Effector memory CD8-positive, alpha-beta T cell (primary cell): ENCODE results near the gene ANKRD60.
A peak's percentile ranks its signal among the peaks of the same experiment; 100 is the strongest.

Experiments
- ATAC-seq: fragments of 150-1000 bp; cut with Tn5 transposase; replicated peaks from 2 replicates; pipeline ENCODE4 v1.10.0; 2021; ENCODE audit warnings: mild to moderate bottlenecking, moderate library complexity
- DNase-seq, 3 experiments: peaks; one replicate each; pipeline ENCODE4 v3.0.0; 2021
- H3K27ac Mint-ChIP-seq, 2 donors: one replicate each; pipeline ENCODE4 v1.8.0; 2022; ENCODE audit warnings: mild to moderate bottlenecking in 2 of 2, mixed read lengths in 2 of 2, moderate library complexity in 2 of 2
- H3K27me3 Mint-ChIP-seq, 2 donors: one replicate each; pipeline ENCODE4 v1.8.0; 2022; ENCODE audit warnings: mixed read lengths in 2 of 2
- H3K36me3 Mint-ChIP-seq: one replicate; pipeline ENCODE4 v1.8.0; 2022; ENCODE audit warnings: mild to moderate bottlenecking, moderate library complexity, mixed read lengths; ENCODE audit not compliant: insufficient read depth
- H3K4me1 Mint-ChIP-seq, 2 donors: one replicate each; pipeline ENCODE4 v1.8.0; 2022; ENCODE audit warnings: low read depth in 2 of 2, mixed read lengths in 2 of 2
- H3K4me3 Mint-ChIP-seq, 2 donors: one replicate each; pipeline ENCODE4 v1.8.0; 2022; ENCODE audit warnings: mild to moderate bottlenecking in 2 of 2, mixed read lengths in 2 of 2, moderate library complexity in 2 of 2
- H3K9me3 Mint-ChIP-seq, 2 donors: one replicate each; pipeline ENCODE4 v1.8.0; 2022; ENCODE audit warnings: mixed read lengths in 2 of 2

The ANKRD60 gene

DNA sequence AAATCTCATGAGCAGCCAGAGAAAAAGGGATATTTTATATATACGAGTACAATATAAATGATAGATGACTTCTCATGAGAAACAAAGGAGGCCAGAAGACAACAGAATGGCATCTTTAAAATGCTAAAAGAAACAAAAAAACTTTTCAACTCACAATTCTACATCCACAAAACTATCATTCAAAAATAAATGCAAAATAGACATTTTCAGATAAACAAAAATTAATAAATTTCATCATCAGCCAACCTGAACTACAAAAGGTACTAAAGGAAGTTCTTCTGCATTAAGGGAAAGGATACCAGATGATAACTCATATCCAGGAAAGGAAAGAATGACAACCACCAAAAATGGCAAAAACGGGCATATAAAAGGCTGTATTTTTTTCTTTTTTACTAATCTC is 27.9 kb upstream of the ANKRD60 start:
- H3K4me1 Mint-ChIP-seq: peaks cover 0 to 4% of the 10 kb centered on the region in 2 donors
- H3K27ac Mint-ChIP-seq: peak overlapping the region; percentile 11 to 36
- no peaks in the 10 kb centered on the region for H3K9me3 Mint-ChIP-seq
- no peak for ATAC-seq
- peaks cover 3% of the 10 kb centered on the region for H3K36me3 Mint-ChIP-seq
- no peak for DNase-seq
- H3K27me3 Mint-ChIP-seq: no peaks in the 10 kb centered on the region
- no peak overlapping the region for H3K4me3 Mint-ChIP-seq

DNA sequence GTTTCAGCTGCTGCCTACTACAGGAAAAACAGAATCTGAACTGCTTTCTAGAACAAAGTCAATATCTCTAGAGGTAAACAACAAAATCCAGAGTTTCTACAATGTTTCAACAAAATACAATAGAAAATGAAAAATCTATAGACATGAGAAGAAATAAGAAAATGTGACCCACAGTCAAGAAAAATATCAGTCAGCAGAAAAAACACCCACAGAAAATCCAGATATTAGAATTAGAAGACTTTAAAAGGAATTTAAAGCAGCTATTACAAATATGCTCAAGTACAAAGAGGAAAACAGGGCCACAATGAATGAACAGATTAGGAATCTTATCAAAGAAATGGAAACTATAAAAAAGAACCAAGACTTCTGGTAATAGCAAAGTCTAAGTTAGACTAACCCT is 26.4 kb upstream of the ANKRD60 start:
- ATAC-seq: no peak
- H3K4me1 Mint-ChIP-seq: peaks cover 0 to 4% of the 10 kb centered on the region in 2 donors
- H3K27ac Mint-ChIP-seq: peak overlapping the region in 1 of 2 donors; percentile 4
- no peaks in the 10 kb centered on the region for H3K27me3 Mint-ChIP-seq
- H3K9me3 Mint-ChIP-seq: no peaks in the 10 kb centered on the region
- H3K36me3 Mint-ChIP-seq: peaks cover 3% of the 10 kb centered on the region
- DNase-seq: no peak
- H3K4me3 Mint-ChIP-seq: no peak overlapping the region

DNA sequence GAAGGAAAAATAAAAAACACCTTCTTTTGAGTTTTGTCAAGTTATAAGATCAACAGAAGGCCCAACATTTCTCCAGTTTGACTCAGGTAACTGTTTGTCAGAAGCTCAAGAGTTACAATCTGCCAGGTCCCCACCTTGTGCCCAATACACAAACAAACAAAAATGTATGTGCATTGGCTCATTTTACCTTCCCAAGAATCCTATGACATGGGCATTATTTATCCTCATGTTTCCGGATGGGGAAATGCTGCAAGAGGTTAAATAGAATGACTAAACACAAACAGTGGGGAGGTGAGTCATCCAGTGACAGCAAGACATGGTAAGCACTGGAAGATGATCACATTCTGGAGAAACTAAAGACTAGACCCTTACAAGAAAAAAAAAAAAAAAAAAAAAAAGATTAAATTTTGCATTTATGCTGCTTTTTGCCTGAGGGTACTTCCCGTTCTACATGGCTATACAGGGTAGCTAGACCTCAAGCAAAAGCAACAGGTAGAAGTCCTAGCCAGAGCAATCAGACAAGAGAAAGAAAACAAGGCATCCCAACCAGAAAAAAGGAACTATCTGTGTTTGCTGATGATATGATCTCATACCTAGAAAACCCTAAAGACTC is 23.6 kb upstream of the ANKRD60 start:
- H3K27me3 Mint-ChIP-seq: no peaks in the 10 kb centered on the region
- no peak overlapping the region for H3K4me3 Mint-ChIP-seq
- no peak for DNase-seq
- ATAC-seq: no peak
- H3K27ac Mint-ChIP-seq: no peak overlapping the region
- H3K9me3 Mint-ChIP-seq: no peaks in the 10 kb centered on the region
- H3K4me1 Mint-ChIP-seq: peaks cover 0 to 4% of the 10 kb centered on the region in 2 donors
- H3K36me3 Mint-ChIP-seq: peaks cover 5% of the 10 kb centered on the region

DNA sequence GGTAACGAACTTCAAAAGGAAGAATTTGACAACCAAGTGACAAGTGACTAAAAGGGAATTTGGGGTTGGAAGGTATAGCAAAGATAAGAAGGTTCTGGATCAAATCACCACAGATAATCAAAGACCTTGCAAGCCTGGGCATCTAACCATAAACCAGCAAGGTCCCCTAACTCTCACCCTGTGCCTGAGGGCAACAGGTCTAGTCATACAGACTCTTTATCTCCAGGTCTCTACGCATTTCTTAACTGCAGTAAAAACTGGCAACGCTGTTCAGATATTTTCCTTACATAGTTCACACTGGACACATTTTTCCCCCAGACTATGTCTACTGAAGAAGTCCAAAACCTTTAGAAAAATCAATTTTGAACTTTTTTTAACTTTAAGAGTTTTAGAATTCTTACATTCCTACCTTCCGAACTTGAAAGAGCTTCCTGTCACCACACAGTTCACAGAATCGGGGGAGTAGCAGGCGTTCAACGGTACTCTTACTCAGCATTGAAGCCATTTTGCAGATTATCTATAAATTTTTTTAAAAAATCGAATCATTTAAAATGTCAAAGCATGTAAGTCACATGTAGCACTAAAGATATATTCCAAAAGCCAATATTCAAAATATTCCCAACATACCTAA is 23.0 kb upstream of the ANKRD60 start:
- no peak overlapping the region for H3K27ac Mint-ChIP-seq
- no peak for DNase-seq
- H3K9me3 Mint-ChIP-seq: no peaks in the 10 kb centered on the region
- H3K27me3 Mint-ChIP-seq: no peaks in the 10 kb centered on the region
- no peak for ATAC-seq
- peaks cover 9% of the 10 kb centered on the region for H3K36me3 Mint-ChIP-seq
- H3K4me3 Mint-ChIP-seq: no peak overlapping the region
- H3K4me1 Mint-ChIP-seq: no peaks in the 10 kb centered on the region

DNA sequence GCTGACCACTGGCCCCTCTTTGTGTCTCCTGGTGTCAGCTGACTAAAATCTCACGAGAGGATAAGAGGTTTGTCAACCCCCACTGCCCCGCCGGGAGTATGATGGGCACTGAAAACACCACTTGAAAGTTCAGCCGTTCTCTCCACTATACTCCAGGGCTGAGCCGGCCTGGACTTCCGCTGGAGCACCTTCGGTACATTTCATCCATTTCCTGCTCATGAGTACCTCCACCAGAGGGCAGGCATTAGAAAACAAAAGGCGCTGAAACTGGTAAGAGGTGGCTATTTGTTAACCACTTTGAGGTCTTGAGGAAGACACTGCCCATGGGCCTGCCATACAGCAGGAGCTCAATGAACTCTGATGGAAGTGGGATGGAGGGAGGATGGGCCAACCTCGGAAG is 17.9 kb upstream of the ANKRD60 start:
- H3K36me3 Mint-ChIP-seq: peaks cover 6% of the 10 kb centered on the region
- H3K9me3 Mint-ChIP-seq: no peaks in the 10 kb centered on the region
- H3K4me3 Mint-ChIP-seq: no peak overlapping the region
- H3K27me3 Mint-ChIP-seq: no peaks in the 10 kb centered on the region
- no peaks in the 10 kb centered on the region for H3K4me1 Mint-ChIP-seq
- no peak for DNase-seq
- no peak for ATAC-seq
- H3K27ac Mint-ChIP-seq: no peak overlapping the region

DNA sequence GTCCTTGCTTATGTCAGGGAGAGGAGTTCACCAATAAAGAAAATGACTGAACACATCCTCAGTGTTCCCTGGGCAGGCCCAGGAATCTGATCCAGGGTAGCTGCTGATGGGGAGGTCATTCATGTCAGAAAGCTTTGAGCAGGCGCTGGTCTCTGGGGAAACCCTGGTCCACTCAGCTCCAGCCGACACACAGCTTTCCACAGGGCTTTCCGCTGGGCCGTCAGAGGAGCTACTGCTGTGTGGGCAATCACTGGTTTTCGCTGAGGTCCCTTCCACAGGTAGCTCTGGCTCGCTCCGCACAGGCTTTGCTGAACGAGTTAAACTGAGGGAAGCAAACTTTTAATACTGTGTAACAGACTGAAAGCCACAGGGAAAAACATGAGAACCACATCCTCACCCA is 17.5 kb upstream of the ANKRD60 start:
- Mint-ChIP-seq H3K4me1 (no peaks in the 10 kb centered on the region), H3K27me3 (no peaks in the 10 kb centered on the region), H3K27ac (no peak overlapping the region), H3K9me3 (no peaks in the 10 kb centered on the region), H3K4me3 (no peak overlapping the region), H3K36me3 (peaks cover 6% of the 10 kb centered on the region)
- no peak for ATAC-seq
- no peak for DNase-seq

DNA sequence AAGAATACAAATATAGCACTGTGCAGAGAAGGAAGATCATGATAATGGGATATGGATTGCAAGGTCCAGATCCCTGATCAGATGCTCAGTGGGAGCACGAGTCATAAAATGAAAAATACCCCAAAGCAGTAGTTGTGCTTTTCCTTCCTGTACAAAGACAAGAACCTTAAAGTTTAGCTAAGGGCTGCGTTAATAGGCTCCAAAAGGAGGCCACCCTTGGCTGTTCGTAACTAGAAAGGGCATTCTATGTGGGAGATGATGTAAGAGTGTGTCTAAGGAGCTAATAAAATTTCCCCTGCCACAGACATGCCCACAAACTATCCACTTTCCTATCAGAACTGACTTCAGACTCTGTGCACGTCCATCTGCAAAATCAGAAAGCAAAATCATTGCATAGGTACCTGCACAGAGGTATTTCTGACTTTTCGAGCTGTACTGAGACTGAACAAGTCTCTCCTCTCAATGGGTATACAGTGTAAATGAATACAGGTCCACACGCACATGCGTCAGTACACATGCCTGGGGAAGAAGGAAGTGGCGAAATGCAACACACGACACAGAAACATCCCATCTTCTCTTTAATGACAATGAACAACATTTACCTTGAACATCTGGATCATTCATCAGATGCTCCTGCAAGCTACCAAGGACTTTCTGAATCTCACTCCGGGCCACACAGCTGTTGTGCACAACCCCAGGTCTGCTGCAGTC is 16.9 kb upstream of the ANKRD60 start:
- Mint-ChIP-seq H3K27ac (no peak overlapping the region), H3K4me1 (no peaks in the 10 kb centered on the region), H3K4me3 (no peak overlapping the region), H3K9me3 (no peaks in the 10 kb centered on the region), H3K27me3 (no peaks in the 10 kb centered on the region), H3K36me3 (peaks cover 6% of the 10 kb centered on the region)
- no peak for DNase-seq
- no peak for ATAC-seq

DNA sequence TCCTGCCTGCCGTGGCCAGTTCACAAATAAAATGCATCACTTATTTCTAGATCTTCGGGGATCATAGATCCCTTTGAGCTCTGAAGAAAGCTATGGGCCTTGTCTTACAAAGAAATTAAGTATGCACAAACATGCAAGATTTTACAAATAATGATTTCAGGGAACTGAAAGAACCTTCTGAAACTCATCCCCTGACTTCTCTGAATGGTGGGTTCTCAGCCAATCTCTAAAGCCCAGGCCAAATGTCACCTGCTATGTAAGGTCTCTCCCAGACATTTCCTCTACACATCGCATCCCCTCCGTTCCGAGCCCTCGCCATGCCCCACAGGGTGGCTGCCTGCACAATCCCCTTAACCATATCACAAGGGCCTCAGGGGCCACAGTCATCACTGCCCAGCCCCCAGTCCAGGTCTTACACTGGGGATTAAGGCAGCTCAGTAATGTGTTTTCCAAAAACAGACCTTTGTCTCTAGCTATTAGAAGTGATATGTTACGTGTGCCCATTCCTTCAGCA is 16.1 kb upstream of the ANKRD60 start:
- H3K27ac Mint-ChIP-seq: peak overlapping the region in 1 of 2 donors; percentile 25
- no peaks in the 10 kb centered on the region for H3K9me3 Mint-ChIP-seq

DNA sequence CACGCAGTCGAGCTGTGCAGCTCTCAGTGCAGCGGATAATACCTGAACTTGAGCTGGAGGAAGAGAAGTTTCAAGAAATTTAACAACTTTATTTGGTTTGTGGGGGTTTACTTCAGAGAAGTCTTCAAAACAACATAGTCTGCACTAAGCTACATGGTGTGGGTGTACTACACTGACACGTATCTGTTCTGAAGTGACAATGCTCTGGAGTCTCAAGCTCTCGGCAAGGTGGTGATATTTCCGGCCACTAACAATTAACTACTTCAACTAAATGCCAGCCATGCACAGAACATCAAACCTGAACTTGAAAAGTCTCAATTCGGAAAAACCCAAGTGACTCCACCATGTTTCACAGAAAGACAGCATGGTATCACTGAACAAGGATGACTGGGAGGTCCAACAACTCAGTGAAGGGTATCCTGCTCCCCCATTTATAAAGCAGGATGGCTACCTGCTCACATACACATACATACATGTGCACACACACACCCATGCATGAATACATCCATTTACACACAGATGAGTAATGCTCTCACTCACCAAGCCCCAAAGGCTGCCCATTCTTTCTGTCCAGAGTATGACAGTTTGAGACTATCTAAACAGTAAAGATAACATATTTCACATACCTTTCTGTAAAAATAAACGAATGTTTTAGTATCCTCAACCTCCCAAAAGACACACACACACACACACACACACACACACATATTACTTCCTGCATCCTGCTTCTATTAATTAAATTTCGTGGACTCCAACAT is 15.4 kb upstream of the ANKRD60 start:
- Mint-ChIP-seq H3K27me3 (no peaks in the 10 kb centered on the region), H3K27ac (peak overlapping the region in 1 of 2 donors; percentile 25), H3K36me3 (peaks cover 6% of the 10 kb centered on the region), H3K4me1 (no peaks in the 10 kb centered on the region), H3K9me3 (no peaks in the 10 kb centered on the region), H3K4me3 (no peak overlapping the region)
- DNase-seq (no peak), ATAC-seq (no peak)

More for the DNA sequence above, 16.1 kb upstream of the ANKRD60 start:
- ATAC-seq (no peak), DNase-seq (no peak)
- Mint-ChIP-seq H3K4me1 (no peaks in the 10 kb centered on the region), H3K27me3 (no peaks in the 10 kb centered on the region), H3K4me3 (no peak overlapping the region), H3K36me3 (peaks cover 6% of the 10 kb centered on the region)

DNA sequence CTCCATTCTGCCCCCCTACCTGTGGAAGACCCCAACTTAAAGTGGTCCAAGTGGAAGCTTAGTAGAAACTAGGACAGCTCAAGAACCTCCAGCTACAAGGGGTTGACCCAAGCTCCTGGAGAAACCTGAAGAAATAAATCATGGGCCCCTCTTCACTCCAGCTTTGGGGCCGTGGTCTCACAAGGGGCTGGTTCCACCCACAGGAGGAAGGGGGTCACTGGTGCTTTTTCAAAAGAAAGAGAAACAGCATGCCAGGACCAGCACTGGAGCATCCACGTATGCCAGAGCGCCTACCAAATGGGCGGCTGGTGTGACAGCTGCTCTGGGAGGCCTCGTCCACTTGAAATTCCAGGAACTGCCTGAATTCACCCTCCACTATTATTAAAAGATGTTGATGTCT is 14.4 kb upstream of the ANKRD60 start:
- Mint-ChIP-seq H3K9me3 (no peaks in the 10 kb centered on the region), H3K27me3 (no peaks in the 10 kb centered on the region), H3K4me3 (no peak overlapping the region), H3K36me3 (peaks cover 6% of the 10 kb centered on the region), H3K27ac (no peak overlapping the region), H3K4me1 (peaks cover 0 to under 1% of the 10 kb centered on the region in 2 donors)
- ATAC-seq (no peak), DNase-seq (no peak)

DNA sequence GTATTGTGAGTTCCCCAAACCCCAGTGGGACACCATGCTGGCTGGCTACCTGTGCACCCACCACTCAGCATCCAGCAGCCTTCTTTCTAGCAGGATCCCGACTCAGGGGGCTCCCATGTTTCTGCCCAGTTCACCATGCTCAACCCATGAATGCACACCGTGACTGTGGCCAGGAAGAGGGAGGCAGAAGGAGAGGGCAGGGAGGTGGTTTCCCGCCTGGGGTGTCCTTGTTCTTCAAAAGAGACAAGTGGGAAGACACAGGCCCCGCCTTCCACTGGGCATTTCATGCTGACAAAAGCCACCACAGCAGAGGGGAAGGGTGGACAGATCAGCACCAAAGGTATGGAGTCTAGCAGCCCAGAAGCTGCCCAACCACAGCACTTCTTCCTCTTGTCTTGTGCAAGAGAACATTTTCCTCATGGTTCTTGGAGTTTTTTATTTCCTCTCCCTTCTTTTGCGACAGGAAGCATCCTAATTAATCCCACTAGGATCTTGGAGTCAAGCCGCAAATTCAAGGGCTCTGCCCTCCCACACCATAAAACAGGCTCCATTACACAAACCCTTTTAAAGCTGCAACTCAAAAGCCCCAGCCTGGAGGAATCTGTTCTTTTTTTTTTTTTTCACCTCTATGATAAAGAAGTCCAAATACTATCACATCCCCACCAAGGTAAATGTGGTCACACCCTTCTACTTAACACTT is 13.5 kb upstream of the ANKRD60 start:
- H3K4me3 Mint-ChIP-seq: no peak overlapping the region
- H3K27ac Mint-ChIP-seq: peak overlapping the region in 1 of 2 donors; percentile 10

DNA sequence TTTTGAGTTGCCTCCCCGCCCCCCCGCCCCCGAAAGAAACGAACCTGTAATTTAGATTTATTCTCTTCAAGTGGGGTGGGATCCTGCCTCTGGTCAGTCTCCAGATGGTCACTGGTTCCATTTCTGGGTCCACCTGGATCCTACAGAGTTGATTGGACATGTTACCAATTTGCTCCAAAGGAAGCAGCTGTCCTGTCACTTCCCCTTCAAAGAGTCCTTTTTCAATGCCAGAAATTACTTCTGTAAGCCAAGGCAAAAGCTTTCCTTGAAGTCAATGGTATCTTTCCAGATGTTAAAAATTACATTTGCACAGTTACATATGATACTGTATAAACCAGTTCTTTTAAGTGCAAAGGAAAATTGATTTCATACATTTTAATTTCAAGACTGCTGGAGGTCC is 12.0 kb upstream of the ANKRD60 start:
- Mint-ChIP-seq H3K9me3 (no peaks in the 10 kb centered on the region), H3K4me1 (peaks cover 9 to 16% of the 10 kb centered on the region in 2 donors), H3K27ac (no peak overlapping the region), H3K27me3 (no peaks in the 10 kb centered on the region), H3K36me3 (no peaks in the 10 kb centered on the region), H3K4me3 (no peak overlapping the region)
- DNase-seq: no peak
- no peak for ATAC-seq

More for the DNA sequence above, 13.5 kb upstream of the ANKRD60 start:
- ATAC-seq (no peak), DNase-seq (no peak)
- H3K27me3 Mint-ChIP-seq: no peaks in the 10 kb centered on the region
- no peaks in the 10 kb centered on the region for H3K9me3 Mint-ChIP-seq
- peaks cover 3 to 10% of the 10 kb centered on the region in 2 donors for H3K4me1 Mint-ChIP-seq
- peaks cover 2% of the 10 kb centered on the region for H3K36me3 Mint-ChIP-seq

DNA sequence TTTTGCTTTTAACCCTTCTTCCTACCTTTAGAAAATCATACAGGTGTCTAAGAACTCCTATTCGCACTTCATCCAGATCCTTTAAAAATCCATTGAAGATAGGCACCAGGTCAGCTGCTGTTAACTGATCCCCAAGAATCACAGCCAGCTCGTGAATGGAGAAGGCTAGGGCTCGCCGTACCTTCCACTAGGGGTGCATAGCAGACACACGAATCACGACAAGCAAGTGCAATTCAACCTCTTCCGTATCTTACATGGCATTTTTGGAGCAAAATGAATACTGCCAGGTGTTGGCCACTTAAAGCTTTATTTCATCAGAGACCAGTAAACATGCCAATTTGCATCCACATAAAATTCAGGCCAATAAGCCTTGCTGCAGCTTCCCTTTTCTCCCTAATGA is 10.8 kb upstream of the ANKRD60 start:
- H3K4me1 Mint-ChIP-seq: peaks cover 9 to 16% of the 10 kb centered on the region in 2 donors
- no peak for DNase-seq
- no peaks in the 10 kb centered on the region for H3K27me3 Mint-ChIP-seq
- H3K4me3 Mint-ChIP-seq: no peak overlapping the region
- H3K9me3 Mint-ChIP-seq: no peaks in the 10 kb centered on the region
- ATAC-seq: no peak
- no peak overlapping the region for H3K27ac Mint-ChIP-seq
- no peaks in the 10 kb centered on the region for H3K36me3 Mint-ChIP-seq
